Stimulated activated CD4-positive, alpha-beta T cell treated with anti-CD3 and anti-CD28 coated beads, Interleukin-1b, Interleukin-23, amount 100 ng/mL, for 4 hours (primary cell): ENCODE results near the gene PCDHGB5.
"Not testable (repeated sequence)": the region's sequence is repeated elsewhere in the genome, so short reads cannot be mapped to it uniquely, and the experiment has no call there.

ENCODE experiments used
- DNase-seq, 2 donors: peaks; one replicate each; pipeline ENCODE4 v3.0.0-alpha.2; 2020; ENCODE audit warnings: low read depth in 2 of 2

The PCDHGB5 gene

DNA sequence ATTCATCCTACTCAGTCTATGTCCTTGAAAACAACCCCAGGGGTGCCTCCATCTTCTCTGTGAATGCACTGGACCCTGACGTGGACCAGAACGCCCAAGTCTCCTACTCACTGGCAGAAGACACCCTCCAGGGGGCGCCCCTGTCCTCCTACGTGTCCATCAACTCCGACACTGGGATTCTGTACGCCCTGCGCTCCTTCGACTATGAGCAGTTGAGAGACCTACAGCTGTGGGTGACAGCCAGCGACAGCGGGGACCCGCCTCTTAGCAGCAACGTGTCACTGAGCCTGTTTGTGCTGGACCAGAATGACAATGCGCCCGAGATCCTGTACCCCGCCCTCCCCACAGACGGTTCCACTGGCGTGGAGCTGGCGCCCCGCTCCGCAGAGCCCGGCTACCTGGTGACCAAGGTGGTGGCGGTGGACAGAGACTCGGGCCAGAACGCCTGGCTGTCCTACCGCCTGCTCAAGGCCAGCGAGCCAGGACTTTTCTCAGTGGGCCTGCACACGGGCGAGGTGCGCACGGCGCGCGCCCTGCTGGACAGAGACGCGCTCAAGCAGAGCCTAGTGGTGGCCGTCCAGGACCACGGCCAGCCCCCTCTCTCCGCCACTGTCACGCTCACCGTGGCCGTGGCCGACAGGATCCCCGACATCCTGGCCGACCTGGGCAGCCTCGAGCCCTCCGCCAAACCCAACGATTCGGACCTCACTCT is 22.1 kb upstream of the PCDHGB5 start:
- not testable (repeated sequence) for DNase-seq

DNA sequence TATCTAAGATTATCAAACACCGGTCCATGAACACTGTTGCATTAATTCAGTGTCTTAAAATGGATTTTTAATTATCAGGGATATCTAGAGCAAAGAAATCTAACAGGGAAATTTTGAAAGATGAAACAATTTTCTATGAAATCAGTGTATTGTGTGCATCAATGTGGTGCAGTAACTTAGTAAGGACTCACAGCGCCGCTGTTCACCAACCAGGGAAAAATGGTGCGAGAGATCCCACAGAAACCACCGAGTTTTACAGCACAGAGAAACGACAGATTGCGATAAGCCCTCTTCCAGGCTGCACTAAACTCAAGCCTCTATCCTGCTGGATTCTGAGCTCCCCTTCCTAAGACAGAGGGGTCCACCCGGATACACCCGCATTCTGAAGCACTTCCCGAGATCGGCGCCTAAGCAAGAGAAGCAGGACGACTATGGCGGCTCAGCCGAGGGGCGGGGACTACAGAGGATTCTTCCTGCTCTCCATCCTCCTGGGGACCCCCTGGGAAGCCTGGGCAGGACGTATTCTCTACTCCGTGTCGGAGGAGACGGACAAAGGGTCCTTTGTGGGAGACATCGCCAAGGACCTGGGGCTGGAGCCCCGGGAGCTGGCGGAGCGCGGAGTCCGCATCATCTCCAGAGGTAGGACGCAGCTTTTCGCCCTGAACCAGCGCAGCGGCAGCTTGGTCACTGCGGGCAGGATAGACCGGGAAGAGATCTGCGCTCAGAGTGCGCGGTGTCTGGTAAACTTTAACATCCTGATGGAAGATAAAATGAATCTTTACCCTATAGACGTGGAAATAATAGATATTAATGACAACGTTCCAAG is 15.1 kb upstream of the PCDHGB5 start, which contains the start of gene PCDHGA7:
Gene PCDHGA7, plus strand, starts transcription at position 274 of the 826 bp plus-strand sequence. Its CDS starts 158 bp downstream, at position 432.
- no peak for DNase-seq

GRCh38 chr5:141383345-141383744 is 14.4 kb upstream of the PCDHGB5 start:
- DNase-seq = no peak

DNA sequence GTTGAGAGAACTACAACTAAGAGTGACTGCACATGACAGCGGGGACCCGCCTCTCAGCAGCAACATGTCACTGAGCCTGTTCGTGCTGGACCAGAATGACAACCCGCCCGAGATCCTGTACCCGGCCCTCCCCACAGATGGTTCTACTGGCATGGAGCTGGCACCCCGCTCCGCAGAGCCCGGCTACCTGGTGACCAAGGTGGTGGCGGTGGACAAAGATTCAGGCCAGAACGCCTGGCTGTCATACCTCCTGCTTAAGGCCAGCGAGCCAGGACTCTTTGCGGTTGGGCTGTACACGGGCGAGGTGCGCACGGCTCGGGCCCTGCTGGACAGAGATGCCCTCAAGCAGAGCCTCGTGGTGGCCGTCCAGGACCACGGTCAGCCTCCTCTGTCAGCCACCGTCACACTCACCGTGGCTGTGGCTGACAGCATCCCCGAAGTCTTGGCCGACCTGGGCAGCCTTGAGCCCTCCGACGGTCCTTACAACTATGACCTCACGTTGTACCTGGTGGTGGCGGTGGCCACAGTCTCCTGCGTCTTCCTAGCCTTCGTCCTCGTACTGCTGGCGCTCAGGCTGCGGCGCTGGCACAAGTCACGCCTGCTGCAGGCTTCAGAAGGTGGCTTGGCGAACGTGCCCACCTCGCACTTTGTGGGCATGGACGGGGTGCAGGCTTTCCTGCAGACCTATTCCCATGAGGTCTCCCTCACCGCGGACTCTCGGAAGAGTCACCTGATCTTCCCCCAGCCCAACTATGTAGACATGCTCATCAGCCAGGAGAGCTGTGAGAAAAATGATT is 13.1 kb upstream of the PCDHGB5 start:
- DNase-seq = no peak

GRCh38 chr5:141387557-141388311 is 10.0 kb upstream of the PCDHGB5 start, which contains the start of gene PCDHGB4:
TSS of gene PCDHGB4 (plus strand) at chr5:141387698. CDS start at chr5:141387885, 187 bp downstream.
- not testable (repeated sequence) for DNase-seq

DNA sequence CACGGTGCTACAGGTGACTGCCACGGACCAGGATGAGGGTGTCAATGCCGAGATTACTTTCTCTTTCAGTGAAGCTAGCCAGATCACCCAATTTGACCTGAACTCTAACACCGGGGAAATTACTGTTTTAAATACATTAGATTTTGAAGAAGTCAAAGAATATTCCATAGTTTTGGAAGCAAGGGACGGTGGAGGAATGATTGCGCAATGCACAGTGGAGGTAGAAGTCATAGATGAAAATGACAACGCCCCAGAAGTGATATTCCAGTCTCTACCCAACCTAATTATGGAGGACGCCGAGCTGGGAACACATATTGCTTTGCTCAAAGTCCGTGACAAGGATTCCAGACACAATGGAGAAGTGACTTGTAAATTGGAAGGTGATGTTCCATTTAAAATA is 9.1 kb upstream of the PCDHGB5 start:
- no peak for DNase-seq

- DNase-seq = no peak
These were observed 8.3 kb upstream of the PCDHGB5 start for GRCh38 chr5:141389153-141390042.

GRCh38 chr5:141392429-141393198 is 5.1 kb upstream of the PCDHGB5 start, which contains the start of gene PCDHGA8:
TSS of gene PCDHGA8 (plus strand) at chr5:141392633. CDS start at chr5:141392814, 181 bp downstream.
- DNase-seq = no peak

DNA sequence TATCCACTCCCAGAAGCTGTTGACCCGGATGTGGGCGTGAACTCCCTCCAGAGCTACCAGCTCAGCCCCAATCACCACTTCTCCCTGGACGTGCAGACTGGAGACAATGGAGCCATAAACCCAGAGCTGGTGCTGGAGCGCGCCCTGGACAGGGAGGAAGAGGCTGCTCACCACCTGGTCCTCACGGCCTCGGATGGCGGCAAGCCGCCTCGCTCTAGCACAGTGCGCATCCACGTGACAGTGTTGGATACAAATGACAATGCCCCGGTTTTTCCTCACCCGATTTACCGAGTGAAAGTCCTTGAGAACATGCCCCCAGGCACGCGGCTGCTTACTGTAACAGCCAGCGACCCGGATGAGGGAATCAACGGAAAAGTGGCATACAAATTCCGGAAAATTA is 4.5 kb upstream of the PCDHGB5 start:
- no peak for DNase-seq

DNA sequence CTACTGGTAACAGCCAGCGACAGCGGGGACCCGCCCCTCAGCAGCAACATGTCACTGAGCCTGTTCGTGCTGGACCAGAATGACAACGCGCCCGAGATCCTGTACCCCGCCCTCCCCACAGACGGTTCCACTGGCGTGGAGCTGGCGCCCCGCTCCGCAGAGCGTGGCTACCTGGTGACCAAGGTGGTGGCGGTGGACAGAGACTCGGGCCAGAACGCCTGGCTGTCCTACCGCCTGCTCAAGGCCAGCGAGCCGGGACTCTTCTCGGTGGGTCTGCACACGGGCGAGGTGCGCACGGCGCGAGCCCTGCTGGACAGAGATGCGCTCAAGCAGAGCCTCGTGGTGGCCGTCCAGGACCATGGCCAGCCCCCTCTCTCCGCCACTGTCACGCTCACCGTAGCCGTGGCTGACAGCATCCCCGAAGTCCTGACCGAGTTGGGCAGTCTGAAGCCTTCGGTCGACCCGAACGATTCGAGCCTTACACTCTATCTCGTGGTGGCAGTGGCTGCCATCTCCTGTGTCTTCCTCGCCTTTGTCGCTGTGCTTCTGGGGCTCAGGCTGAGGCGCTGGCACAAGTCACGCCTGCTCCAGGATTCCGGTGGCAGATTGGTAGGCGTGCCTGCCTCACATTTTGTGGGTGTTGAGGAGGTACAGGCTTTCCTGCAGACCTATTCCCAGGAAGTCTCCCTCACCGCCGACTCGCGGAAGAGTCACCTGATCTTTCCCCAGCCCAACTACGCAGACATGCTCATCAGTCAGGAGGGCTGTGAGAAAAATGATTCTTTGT is 3.2 kb upstream of the PCDHGB5 start:
- not testable (repeated sequence) for DNase-seq

GRCh38 chr5:141398608-141399007 is 861 bp downstream of the PCDHGB5 start:
- no peak for DNase-seq

DNA sequence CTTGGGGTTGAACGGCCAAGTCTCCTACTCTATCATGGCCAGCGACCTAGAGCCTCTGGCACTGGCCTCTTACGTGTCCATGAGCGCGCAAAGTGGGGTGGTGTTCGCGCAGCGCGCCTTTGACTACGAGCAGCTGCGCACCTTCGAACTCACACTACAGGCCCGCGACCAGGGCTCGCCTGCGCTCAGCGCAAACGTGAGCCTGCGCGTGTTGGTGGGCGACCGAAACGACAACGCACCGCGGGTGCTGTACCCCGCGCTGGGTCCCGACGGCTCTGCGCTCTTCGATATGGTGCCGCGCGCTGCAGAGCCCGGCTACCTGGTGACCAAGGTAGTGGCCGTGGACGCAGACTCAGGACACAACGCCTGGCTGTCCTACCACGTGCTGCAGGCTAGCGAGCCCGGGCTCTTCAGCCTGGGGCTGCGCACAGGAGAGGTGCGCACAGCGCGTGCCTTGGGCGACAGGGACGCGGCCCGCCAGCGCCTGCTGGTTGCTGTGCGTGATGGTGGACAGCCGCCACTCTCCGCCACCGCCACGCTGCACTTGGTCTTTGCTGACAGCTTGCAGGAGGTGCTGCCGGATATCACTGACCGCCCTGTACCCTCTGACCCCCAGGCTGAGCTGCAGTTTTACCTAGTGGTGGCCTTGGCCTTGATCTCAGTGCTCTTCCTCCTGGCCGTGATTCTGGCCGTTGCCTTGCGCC is 2.0 kb downstream of the PCDHGB5 start:
- DNase-seq = no peak

- DNase-seq = no peak
These were observed 5.0 kb downstream of the PCDHGB5 start, which contains the start of gene PCDHGA9 for GRCh38 chr5:141402553-141403243. TSS of gene PCDHGA9 (plus strand) at chr5:141402778. CDS start at chr5:141402953, 175 bp downstream.

DNA sequence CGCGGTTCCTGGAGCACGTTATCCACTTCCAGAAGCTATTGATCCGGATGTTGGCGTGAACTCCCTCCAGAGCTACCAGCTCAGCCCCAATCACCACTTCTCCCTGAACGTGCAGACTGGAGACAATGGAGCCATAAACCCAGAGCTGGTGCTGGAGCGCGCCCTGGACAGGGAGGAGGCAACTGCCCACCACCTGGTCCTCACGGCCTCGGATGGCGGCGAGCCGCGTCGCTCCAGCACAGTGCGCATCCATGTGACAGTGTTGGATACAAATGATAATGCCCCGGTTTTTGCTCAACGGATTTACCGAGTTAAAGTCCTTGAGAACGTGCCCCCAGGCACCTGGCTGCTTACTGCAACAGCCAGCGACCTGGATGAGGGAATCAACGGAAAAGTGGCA is 5.6 kb downstream of the PCDHGB5 start:
- DNase-seq = no peak

DNA sequence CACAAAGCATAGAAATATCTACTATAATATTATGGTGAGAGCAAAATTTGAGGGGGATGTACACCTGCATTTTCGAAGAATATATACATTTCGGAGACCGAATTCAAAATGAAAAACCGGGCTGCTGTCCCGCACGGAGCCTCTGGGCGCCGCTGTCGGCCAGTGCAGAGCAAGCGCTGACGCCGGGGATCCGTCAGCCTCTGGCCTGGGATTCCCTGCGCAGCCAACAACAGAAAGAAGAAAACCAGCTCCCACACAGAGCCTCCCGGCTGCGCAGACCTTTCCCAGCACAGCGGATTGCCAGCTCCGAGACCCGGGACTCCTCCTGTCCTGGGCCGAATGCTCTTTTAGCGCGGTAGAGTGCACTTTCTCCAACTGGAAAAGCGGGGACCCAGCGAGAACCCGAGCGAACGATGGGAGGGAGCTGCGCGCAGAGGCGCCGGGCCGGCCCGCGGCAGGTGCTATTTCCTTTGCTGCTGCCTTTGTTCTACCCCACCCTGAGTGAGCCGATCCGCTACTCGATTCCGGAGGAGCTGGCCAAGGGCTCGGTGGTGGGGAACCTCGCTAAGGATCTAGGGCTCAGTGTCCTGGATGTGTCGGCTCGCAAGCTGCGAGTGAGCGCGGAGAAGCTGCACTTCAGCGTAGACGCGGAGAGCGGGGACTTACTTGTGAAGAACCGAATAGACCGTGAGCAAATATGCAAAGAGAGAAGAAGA is 10.2 kb downstream of the PCDHGB5 start, which contains the start of gene PCDHGB6:
Gene PCDHGB6, plus strand, starts transcription at position 232 of the 716 bp plus-strand sequence. Its CDS starts 182 bp downstream, at position 414.
- DNase-seq = peak in 1 of 2 donors; percentile 44

DNA sequence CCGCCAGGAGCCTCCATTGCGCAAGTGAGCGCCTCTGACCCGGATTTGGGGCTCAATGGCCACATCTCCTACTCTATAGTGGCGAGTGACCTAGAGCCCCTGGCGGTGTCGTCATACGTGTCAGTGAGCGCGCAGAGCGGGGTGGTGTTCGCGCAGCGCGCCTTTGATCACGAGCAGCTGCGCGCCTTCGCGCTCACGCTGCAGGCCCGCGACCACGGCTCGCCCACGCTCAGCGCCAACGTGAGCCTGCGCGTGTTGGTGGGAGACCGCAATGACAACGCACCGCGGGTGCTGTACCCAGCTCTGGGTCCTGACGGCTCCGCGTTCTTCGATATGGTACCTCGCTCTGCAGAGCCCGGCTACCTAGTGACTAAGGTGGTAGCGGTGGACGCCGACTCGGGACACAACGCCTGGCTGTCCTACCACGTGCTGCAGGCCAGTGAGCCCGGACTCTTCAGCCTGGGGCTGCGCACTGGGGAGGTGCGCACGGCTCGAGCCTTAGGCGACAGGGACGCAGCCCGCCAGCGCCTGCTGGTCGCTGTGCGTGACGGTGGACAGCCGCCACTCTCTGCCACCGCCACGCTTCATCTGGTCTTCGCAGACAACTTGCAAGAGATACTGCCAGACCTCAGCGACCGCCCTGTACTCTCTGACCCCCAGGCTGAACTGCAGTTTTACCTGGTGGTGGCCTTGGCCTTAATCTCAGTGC is 12.0 kb downstream of the PCDHGB5 start:
- no peak for DNase-seq
